Astrocyte (in vitro differentiated cells and primary cell): Measurements from ENCODE around the gene ALK. TPM values are rescaled to one million over a fixed set of nuclear protein-coding genes. Genes with fewer than 3 reads are reported as not detected.

ENCODE experiments used
- DNase-seq: peaks from one replicate; pipeline ENCODE4 v3.0.0-alpha.2; 2010; ENCODE audit warnings: low read depth
- FAIRE-seq: peaks from 2 replicates; lab custom pipeline; 2011; peaks lifted over from hg19 to GRCh38; lab: Jason Lieb, UNC
- H2AFZ ChIP-seq: 2 replicates; pipeline ENCODE4 v1.6.0; 2012; ENCODE audit warnings: low read depth, low read length, inconsistent platforms
- H3K27ac ChIP-seq: 2 replicates; pipeline ENCODE4 v1.5.1; 2011; ENCODE audit warnings: low read depth, low read length, inconsistent platforms
- H3K27me3 ChIP-seq: 2 replicates; pipeline ENCODE4 v1.6.0; 2011; ENCODE audit warnings: low read length, inconsistent platforms; ENCODE audit not compliant: insufficient read depth
- H3K36me3 ChIP-seq: 2 replicates; pipeline ENCODE4 v1.5.1; 2011; ENCODE audit warnings: low read length, inconsistent platforms; ENCODE audit not compliant: insufficient read depth
- H3K4me1 ChIP-seq: 2 replicates; pipeline ENCODE4 v1.5.1; 2011; ENCODE audit warnings: low read length, inconsistent platforms; ENCODE audit not compliant: insufficient read depth
- H3K4me2 ChIP-seq: 2 replicates; pipeline ENCODE4 v1.6.0; 2012; ENCODE audit warnings: low read length, inconsistent platforms
- H3K4me3 ChIP-seq: 2 replicates; pipeline ENCODE4 v1.5.1; 2011; ENCODE audit warnings: low read depth, mild to moderate bottlenecking, low read length, inconsistent platforms; ENCODE audit not compliant: insufficient read depth
- H3K79me2 ChIP-seq: 2 replicates; pipeline ENCODE4 v1.6.0; 2012; ENCODE audit warnings: mild to moderate bottlenecking, low read length, inconsistent platforms; ENCODE audit not compliant: insufficient read depth
- H3K9ac ChIP-seq: 2 replicates; pipeline ENCODE4 v1.6.0; 2012; ENCODE audit warnings: mild to moderate bottlenecking, low read length, inconsistent platforms
- H3K9me3 ChIP-seq: 2 replicates; pipeline ENCODE4 v1.5.1; 2012; ENCODE audit warnings: low read depth, mild to moderate bottlenecking, low read length, inconsistent platforms; ENCODE audit not compliant: insufficient read depth
- H4K20me1 ChIP-seq: 2 replicates; pipeline ENCODE4 v1.6.0; 2012; ENCODE audit warnings: low read length, inconsistent platforms; ENCODE audit not compliant: insufficient read depth
- H3K27ac Mint-ChIP-seq: one replicate; pipeline ENCODE4 v1.8.0; 2021; ENCODE audit warnings: mild to moderate bottlenecking, mixed read lengths; ENCODE audit not compliant: unreplicated experiment
- H3K27me3 Mint-ChIP-seq: one replicate; pipeline ENCODE4 v1.8.0; 2021; ENCODE audit warnings: low read depth, mixed read lengths; ENCODE audit not compliant: unreplicated experiment
- H3K36me3 Mint-ChIP-seq: one replicate; pipeline ENCODE4 v1.8.0; 2021; ENCODE audit warnings: low read depth, mixed read lengths; ENCODE audit not compliant: unreplicated experiment
- H3K4me1 Mint-ChIP-seq: one replicate; pipeline ENCODE4 v1.8.0; 2021; ENCODE audit warnings: low read depth, mixed read lengths; ENCODE audit not compliant: unreplicated experiment
- H3K4me3 Mint-ChIP-seq: one replicate; pipeline ENCODE4 v1.8.0; 2021; ENCODE audit warnings: mild to moderate bottlenecking, moderate library complexity, mixed read lengths; ENCODE audit not compliant: unreplicated experiment
- H3K9me3 Mint-ChIP-seq: one replicate; pipeline ENCODE4 v1.8.0; 2021; ENCODE audit warnings: mild to moderate bottlenecking, mixed read lengths; ENCODE audit not compliant: unreplicated experiment
- EZH2 ChIP-seq: IDR thresholded peaks from 2 replicates; pipeline ENCODE4 v1.6.1; 2012; ENCODE audit warnings: mild to moderate bottlenecking, low read length, inconsistent platforms; ENCODE audit not compliant: insufficient read depth
- total RNA-seq: library from RNA; stranded (reverse); gene quantifications from 2 replicates; pipeline ENCODE4 v1.2.1, GENCODE V29; 2021
- TF ChIP-seq, protein P1 (sequence below): IDR thresholded peaks from 2 replicates; pipeline ENCODE4 v1.5.1; 2011; ENCODE audit warnings: low read depth, mild to moderate bottlenecking, inconsistent platforms, low read length, moderate library complexity; ENCODE audit not compliant: insufficient read depth

Gene ALK
- total RNA-seq, 1 donor from 2014 or later, result 0.16 TPM

DNA sequence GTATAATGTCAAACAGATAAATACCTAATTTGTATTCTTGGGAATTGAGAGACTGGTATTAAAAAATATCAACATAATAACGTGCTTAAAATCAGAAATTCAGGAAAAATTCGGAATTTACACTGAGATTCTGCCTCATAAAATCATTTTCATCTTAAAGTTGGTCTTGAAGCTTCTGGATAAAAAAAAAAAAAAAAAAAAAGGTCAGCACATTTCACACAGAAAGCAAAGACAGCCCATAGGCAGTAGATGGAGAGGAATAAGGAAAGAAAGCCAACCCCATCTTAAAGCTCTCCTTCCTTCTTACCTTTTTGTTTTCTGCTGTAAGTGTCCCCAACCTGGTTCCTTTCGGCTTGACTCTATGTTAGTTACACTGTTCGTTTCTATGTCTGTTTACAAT, 41.5 kb upstream of the ALK start:
- Histone ChIP-seq H3K4me2 (no peak overlapping the region), H3K4me3 (no peak overlapping the region), H3K36me3 (no peaks in the 10 kb centered on the region), H2AFZ (no peak overlapping the region), H3K27ac (no peak overlapping the region), H3K27me3 (peaks cover 3% of the 10 kb centered on the region), H4K20me1 (no peaks in the 10 kb centered on the region), H3K4me1 (no peaks in the 10 kb centered on the region), H3K9me3 (no peaks in the 10 kb centered on the region), H3K9ac (no peak overlapping the region), H3K79me2 (no peaks in the 10 kb centered on the region)
- Mint-ChIP-seq H3K9me3 (peaks cover 4% of the 10 kb centered on the region), H3K36me3 (no peaks in the 10 kb centered on the region), H3K4me1 (no peaks in the 10 kb centered on the region), H3K27ac (no peak overlapping the region), H3K27me3 (peaks cover 41% of the 10 kb centered on the region), H3K4me3 (no peak overlapping the region)
- no peak for TF ChIP-seq EZH2
- TF ChIP-seq, protein P1, sequence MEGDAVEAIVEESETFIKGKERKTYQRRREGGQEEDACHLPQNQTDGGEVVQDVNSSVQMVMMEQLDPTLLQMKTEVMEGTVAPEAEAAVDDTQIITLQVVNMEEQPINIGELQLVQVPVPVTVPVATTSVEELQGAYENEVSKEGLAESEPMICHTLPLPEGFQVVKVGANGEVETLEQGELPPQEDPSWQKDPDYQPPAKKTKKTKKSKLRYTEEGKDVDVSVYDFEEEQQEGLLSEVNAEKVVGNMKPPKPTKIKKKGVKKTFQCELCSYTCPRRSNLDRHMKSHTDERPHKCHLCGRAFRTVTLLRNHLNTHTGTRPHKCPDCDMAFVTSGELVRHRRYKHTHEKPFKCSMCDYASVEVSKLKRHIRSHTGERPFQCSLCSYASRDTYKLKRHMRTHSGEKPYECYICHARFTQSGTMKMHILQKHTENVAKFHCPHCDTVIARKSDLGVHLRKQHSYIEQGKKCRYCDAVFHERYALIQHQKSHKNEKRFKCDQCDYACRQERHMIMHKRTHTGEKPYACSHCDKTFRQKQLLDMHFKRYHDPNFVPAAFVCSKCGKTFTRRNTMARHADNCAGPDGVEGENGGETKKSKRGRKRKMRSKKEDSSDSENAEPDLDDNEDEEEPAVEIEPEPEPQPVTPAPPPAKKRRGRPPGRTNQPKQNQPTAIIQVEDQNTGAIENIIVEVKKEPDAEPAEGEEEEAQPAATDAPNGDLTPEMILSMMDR, result no peak
- no peak for DNase-seq
- no peak for FAIRE-seq

DNA sequence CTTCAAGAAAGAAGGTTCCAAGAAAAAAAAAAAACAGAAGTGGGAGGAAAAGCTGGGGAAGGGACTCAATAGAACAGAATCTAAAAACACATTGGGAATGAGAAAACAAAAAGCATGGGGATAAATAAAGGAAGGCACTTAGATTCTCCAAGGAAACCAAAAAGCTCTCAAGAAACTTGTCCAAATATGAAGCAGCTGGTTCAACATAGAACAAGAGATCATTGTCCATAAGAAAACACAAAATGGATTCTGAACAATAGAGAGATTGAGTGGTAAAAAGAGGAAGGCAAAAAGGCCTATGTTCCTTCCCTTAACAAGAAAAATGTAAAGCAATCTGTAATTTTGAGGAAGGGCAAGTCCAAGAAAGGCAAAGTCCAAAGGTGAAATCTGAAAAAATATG, 32.9 kb upstream of the ALK start:
- Histone ChIP-seq H3K79me2 (no peaks in the 10 kb centered on the region), H3K4me2 (no peak overlapping the region), H3K36me3 (no peaks in the 10 kb centered on the region), H2AFZ (no peak overlapping the region), H3K9ac (no peak overlapping the region), H3K27ac (no peak overlapping the region), H4K20me1 (no peaks in the 10 kb centered on the region), H3K4me3 (no peak overlapping the region), H3K27me3 (peaks cover 2% of the 10 kb centered on the region), H3K9me3 (no peaks in the 10 kb centered on the region), H3K4me1 (no peaks in the 10 kb centered on the region)
- H3K9me3 Mint-ChIP-seq, result peaks cover 2% of the 10 kb centered on the region
- no peaks in the 10 kb centered on the region for H3K36me3 Mint-ChIP-seq
- no peak overlapping the region for H3K4me3 Mint-ChIP-seq
- FAIRE-seq (no peak), DNase-seq (no peak)
- TF ChIP-seq EZH2, result no peak
- peaks cover 3% of the 10 kb centered on the region for H3K27me3 Mint-ChIP-seq
- H3K27ac Mint-ChIP-seq, result no peak overlapping the region
- peaks cover 3% of the 10 kb centered on the region for H3K4me1 Mint-ChIP-seq

GRCh38 chr2:29952973-29953372, 31.6 kb upstream of the ALK start:
- Histone ChIP-seq H4K20me1 (no peaks in the 10 kb centered on the region), H2AFZ (no peak overlapping the region), H3K36me3 (no peaks in the 10 kb centered on the region), H3K79me2 (no peaks in the 10 kb centered on the region), H3K9me3 (no peaks in the 10 kb centered on the region), H3K4me1 (no peaks in the 10 kb centered on the region), H3K27me3 (peaks cover 2% of the 10 kb centered on the region), H3K9ac (no peak overlapping the region), H3K4me3 (no peak overlapping the region), H3K4me2 (no peak overlapping the region), H3K27ac (no peak overlapping the region)
- Mint-ChIP-seq H3K4me3 (no peak overlapping the region), H3K27ac (no peak overlapping the region), H3K4me1 (peaks cover 3% of the 10 kb centered on the region), H3K27me3 (peaks cover 6% of the 10 kb centered on the region), H3K36me3 (no peaks in the 10 kb centered on the region), H3K9me3 (peaks cover 2% of the 10 kb centered on the region)
- TF ChIP-seq, protein P1, result no peak
- no peak for TF ChIP-seq EZH2
- DNase-seq, result no peak
- FAIRE-seq, result no peak
